ENCODE data around the gene CORO1C. TPM values are rescaled to one million over a fixed set of nuclear protein-coding genes. Genes with fewer than 3 reads are reported as not detected.

The CORO1C gene
- total RNA-seq, 1 donor from 2014 or later: 189 TPM

DNA sequence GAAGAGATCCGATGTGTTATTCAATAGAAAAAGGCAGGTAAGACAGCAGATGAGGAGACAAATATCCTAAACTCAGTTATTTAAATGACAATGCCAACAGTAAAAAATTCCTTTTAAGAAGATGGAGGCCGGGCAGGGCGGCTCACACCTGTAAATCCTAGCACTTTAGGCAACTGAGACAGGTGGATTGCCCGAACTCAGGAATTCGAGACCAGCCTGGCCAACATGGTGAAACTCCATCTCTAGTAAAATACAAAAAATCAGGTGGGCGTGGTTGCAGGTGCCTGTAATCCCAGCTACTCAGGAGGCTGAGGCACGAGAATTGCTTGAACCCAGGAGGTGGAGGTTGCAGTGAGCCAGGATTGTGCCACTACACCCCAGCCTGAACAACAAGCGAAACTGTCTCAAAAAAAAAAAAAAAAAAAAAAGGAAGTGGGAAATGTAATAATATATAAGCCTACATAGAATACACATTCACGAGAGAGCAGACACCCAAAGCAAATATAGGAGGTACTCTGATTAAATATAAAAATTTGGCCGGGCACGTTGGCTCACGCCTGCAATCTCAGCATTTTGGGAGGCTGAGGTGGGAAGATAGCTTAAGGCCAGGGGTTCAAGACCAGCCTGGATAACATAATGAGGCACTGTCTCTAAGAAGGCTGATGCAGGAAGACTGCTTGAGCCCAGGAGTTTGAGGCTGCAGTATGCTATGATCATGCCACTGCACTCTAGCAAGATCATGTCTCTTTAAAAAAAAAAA lies 19.0 kb downstream of the CORO1C start:
- Histone ChIP-seq H3K4me1 (peaks cover 52% of the 10 kb centered on the region), H3K27ac (no peak overlapping the region), H3K36me3 (no peaks in the 10 kb centered on the region), H3K4me3 (no peak overlapping the region), H3K9me3 (no peaks in the 10 kb centered on the region), H3K27me3 (no peaks in the 10 kb centered on the region)
- DNase-seq (ENCODE audit: extremely low spot score in 2 of 2): no peak
- TF ChIP-seq POLR2A (IDR thresholded peaks at IDR 0.05): no peak
- TF ChIP-seq POLR2AphosphoS5 (IDR thresholded peaks at IDR 0.05; ENCODE audit: insufficient read depth in 1 of 2, low read depth in 1 of 2): no peak
- TF ChIP-seq, protein P1, sequence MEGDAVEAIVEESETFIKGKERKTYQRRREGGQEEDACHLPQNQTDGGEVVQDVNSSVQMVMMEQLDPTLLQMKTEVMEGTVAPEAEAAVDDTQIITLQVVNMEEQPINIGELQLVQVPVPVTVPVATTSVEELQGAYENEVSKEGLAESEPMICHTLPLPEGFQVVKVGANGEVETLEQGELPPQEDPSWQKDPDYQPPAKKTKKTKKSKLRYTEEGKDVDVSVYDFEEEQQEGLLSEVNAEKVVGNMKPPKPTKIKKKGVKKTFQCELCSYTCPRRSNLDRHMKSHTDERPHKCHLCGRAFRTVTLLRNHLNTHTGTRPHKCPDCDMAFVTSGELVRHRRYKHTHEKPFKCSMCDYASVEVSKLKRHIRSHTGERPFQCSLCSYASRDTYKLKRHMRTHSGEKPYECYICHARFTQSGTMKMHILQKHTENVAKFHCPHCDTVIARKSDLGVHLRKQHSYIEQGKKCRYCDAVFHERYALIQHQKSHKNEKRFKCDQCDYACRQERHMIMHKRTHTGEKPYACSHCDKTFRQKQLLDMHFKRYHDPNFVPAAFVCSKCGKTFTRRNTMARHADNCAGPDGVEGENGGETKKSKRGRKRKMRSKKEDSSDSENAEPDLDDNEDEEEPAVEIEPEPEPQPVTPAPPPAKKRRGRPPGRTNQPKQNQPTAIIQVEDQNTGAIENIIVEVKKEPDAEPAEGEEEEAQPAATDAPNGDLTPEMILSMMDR (IDR thresholded peaks at IDR 0.05): no peak
- intact Hi-C loops (cut with DNase I): no loop called here

DNA sequence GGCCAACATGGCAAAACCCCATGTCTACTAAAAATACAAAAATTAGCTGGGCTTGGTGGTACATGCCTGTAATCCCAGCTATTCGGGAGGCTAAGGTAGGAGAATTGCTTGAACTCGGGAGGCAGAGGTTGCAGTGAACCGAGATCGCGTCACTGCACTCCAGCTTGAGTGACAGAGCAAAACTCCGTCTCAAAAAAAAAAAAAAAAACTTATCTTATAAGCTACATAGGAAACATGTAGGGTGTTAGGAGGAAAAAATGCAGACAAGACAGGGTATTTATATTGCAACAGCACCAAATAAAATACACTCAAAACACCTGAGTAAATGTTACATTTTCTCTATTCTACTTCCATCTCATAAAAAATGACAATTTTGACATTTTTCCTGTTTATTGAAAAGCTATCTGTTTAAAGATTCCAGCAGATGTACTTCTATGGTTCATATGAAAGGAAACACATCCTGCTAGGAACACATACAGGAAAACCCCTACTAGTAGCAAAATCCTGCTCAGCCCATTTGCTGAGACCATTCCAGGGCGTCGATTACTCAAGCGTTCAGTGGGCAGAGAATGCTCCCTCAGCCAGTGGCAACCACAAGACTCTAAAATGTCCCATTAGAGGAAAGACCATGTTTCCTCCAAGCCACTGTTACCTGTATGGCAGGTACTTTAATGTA lies 19.7 kb downstream of the CORO1C start:
- Histone ChIP-seq H3K27me3 (no peaks in the 10 kb centered on the region), H3K9me3 (no peaks in the 10 kb centered on the region), H3K36me3 (no peaks in the 10 kb centered on the region), H3K4me1 (peaks cover 45% of the 10 kb centered on the region), H3K4me3 (no peak overlapping the region), H3K27ac (no peak overlapping the region)
- intact Hi-C loops (cut with DNase I): no loop called here
- DNase-seq (ENCODE audit: extremely low spot score in 2 of 2): no peak
- no peak for TF ChIP-seq POLR2AphosphoS5 (IDR thresholded peaks at IDR 0.05; ENCODE audit: insufficient read depth in 1 of 2, low read depth in 1 of 2)
- TF ChIP-seq, protein P1 (IDR thresholded peaks at IDR 0.05): no peak
- no peak for TF ChIP-seq POLR2A (IDR thresholded peaks at IDR 0.05)

DNA sequence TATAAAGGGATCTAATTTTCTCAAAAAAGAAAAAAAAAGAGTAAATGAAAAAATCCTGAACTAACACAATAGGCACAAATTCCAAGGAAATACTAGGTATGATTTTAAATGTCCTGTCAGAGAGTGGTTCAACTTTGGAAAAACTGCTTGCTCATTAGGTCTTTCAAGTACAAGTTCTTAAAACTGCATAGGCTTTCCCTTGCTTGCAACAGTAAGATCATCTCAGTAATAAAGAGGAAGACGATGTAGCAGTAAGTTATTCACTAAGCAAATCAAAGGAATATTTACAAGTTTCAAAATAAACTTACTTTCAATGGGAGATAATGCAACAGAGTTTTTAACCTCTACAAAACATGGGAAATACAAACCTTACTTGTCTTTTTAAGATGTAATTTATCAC lies 21.6 kb downstream of the CORO1C start:
- DNase-seq (ENCODE audit: extremely low spot score in 2 of 2): no peak
- intact Hi-C loops (cut with DNase I): no loop called here
- H3K4me3 ChIP-seq: no peak overlapping the region
- H3K9me3 ChIP-seq: no peaks in the 10 kb centered on the region
- H3K4me1 ChIP-seq: peaks cover 42% of the 10 kb centered on the region
- no peak overlapping the region for H3K27ac ChIP-seq
- no peaks in the 10 kb centered on the region for H3K36me3 ChIP-seq
- TF ChIP-seq POLR2A (IDR thresholded peaks at IDR 0.05) (no peak), POLR2AphosphoS5 (IDR thresholded peaks at IDR 0.05; ENCODE audit: insufficient read depth in 1 of 2, low read depth in 1 of 2) (no peak)
- TF ChIP-seq, protein P1 (IDR thresholded peaks at IDR 0.05): no peak
- no peaks in the 10 kb centered on the region for H3K27me3 ChIP-seq

DNA sequence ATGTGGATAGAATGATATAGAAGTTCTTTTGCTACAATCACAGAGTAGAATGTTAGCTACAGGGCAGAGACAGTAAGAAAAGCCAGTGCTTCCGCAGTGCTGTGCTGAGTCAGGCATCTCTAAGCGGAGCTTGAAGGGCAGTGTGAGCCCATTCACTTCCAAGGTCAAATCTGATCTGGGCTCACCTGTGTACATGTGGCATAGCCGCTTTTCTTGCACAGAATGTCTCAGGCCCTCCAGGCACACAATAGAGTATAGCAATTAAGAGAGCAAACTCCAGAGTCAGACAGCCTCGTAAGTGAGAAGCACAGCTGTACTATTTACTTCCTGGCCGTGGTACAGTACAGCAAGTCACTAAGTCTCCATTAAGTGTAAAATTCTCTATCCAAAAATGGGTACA lies 26.8 kb downstream of the CORO1C start:
- Histone ChIP-seq H3K36me3 (no peaks in the 10 kb centered on the region), H3K9me3 (no peaks in the 10 kb centered on the region), H3K4me3 (no peak overlapping the region), H3K4me1 (peaks cover 59% of the 10 kb centered on the region), H3K27me3 (no peaks in the 10 kb centered on the region), H3K27ac (no peak overlapping the region)
- intact Hi-C loops (cut with DNase I): no loop called here
- DNase-seq (ENCODE audit: extremely low spot score in 2 of 2): no peak
- TF ChIP-seq, protein P1 (IDR thresholded peaks at IDR 0.05): no peak
- TF ChIP-seq POLR2A (IDR thresholded peaks at IDR 0.05): no peak
- no peak for TF ChIP-seq POLR2AphosphoS5 (IDR thresholded peaks at IDR 0.05; ENCODE audit: insufficient read depth in 1 of 2, low read depth in 1 of 2)
